Measurements from ENCODE around the gene MYOZ2.
A peak's percentile ranks its signal among the peaks of the same experiment; 100 is the strongest.

Gene MYOZ2

DNA sequence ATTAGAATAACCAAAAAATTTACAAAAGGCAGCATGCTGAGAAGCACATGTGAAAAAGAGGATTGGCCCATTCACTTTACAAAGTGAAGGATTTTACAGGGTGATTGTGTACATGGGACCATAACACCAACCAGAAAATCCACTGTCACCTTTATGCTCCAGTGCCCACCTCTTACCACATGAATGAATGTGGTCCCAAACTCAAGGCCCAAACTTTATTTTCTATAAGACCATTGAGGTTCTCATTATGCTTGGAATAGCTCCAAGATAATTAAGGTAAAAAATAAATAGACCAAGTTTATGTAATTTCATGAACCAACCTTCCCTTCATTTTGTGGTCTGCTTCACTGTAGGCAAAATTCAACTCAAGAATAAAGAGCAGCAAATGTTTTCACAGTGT is 24.3 kb upstream of the MYOZ2 start:
- TF ChIP-seq GATA3 (IDR thresholded peaks at IDR 0.05; ENCODE audit: low read depth, low read length) (no peak), GATA2 (IDR thresholded peaks at IDR 0.05; ENCODE audit: low read depth, low read length) (no peak)

DNA sequence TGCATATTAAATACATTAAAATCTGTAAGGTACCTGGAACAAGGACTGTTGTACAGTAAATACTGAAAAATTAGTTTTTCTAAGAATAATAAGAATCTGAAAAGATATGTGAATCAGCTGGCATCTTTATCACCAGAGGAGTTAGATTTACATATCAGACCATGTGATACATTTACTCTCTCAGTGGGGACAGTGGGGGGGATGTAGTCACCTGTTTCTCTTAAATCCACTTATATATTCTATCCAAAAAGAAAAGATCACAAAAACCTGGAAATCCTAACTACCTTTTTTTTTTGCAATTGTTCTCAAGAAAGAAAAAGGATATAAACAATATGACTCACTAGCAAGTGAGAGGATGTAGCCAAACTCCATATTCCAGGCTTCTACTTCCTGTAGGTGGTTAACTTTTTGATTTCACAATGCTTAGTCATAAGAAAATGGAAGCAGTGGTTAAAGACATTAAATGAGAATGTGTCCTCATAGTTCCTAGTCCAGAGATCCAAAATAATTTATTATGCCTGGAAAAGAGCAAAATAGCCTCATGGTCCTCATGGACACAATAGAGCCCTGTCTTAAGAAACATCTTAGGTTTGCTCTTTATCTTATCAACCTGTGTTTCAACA is 22.5 kb upstream of the MYOZ2 start:
- TF ChIP-seq GATA2 (IDR thresholded peaks at IDR 0.05; ENCODE audit: low read depth, low read length) (no peak), GATA3 (IDR thresholded peaks at IDR 0.05; ENCODE audit: low read depth, low read length) (no peak)

DNA sequence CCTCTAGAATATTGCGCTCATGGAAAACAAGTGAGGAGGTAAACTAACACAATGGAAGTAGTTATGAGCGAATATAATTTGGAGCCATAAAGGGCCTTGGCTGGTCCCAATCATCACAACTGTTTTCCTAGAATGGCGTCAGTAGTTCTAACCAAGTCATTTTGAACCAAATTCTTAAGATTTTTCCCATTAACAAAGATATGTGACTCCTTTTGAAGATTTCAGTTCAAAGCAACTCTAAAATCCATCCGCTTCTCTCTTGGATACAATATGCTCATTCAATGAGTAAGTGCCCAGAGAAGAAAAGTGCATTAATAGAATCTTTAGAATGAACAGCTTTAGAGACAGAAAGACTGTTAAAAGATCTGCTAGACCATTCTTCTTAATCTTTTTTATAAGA is 19.6 kb upstream of the MYOZ2 start:
- TF ChIP-seq GATA2 (IDR thresholded peaks at IDR 0.05; ENCODE audit: low read depth, low read length) (no peak), GATA3 (IDR thresholded peaks at IDR 0.05; ENCODE audit: low read depth, low read length) (no peak)

DNA sequence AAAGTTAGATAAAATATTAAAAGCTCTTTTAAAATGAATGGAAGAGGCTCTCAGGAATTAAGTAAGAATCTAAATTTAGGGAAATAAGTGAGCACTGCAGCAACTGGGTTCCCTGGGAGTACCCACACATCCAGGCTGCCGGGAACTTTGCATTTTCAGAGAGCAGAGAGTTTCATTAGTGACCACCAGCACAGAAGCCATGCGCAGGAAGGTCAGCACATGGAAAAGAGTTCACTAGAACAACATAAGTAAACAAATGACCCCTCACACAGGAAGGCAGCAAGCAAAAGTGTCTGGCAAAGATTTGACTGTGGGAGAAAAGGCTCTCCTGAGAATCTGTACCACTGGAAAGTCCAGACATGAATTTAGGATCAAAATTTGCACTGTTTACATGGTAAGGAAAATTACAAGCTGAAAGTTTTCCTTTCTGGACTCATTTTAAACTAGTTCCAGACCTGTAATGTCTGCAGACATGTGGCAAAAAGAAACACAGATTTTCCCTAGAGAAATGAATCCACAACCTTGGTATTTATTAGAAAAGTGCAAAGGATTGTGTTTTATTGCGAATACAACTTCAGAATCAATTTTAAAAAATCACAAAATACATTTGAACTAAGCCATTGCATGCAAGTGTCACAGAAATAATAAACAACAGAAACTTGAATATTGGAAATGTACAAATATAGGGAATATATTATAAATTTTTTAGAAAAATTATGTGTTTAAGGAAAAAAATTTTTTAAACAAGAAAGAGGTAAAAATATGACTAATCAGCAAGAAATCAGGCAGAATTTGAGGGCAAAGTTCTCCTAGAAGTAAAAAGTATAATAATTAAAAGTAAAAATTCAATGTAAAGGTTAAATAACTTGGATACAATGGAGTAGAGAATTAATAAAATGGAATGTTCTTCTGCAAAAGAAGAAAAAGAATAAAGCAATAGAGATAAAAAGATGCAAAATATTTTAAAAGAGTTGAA is 18.4 kb upstream of the MYOZ2 start:
- TF ChIP-seq GATA3 (IDR thresholded peaks at IDR 0.05; ENCODE audit: low read depth, low read length) (no peak), GATA2 (IDR thresholded peaks at IDR 0.05; ENCODE audit: low read depth, low read length) (no peak)

- TF ChIP-seq GATA3 (IDR thresholded peaks at IDR 0.05; ENCODE audit: low read depth, low read length) (no peak), GATA2 (IDR thresholded peaks at IDR 0.05; ENCODE audit: low read depth, low read length) (no peak)
Measured at GRCh38 chr4:119118397-119118796, 17.2 kb upstream of the MYOZ2 start.

- TF ChIP-seq GATA3 (IDR thresholded peaks at IDR 0.05; ENCODE audit: low read depth, low read length): no peak
- no peak for TF ChIP-seq GATA2 (IDR thresholded peaks at IDR 0.05; ENCODE audit: low read depth, low read length)
Measured at GRCh38 chr4:119124352-119124751, 11.3 kb upstream of the MYOZ2 start.

- peak; percentile 6; the same call in 1 of the 2 replicates for TF ChIP-seq GATA3 (IDR thresholded peaks at IDR 0.05; ENCODE audit: low read depth, low read length)
- TF ChIP-seq GATA2 (IDR thresholded peaks at IDR 0.05; ENCODE audit: low read depth, low read length): 0 out of 2 replicates have a peak, but pooled peaks have one; percentile 40
Measured at GRCh38 chr4:119125931-119126330, 9.7 kb upstream of the MYOZ2 start.

DNA sequence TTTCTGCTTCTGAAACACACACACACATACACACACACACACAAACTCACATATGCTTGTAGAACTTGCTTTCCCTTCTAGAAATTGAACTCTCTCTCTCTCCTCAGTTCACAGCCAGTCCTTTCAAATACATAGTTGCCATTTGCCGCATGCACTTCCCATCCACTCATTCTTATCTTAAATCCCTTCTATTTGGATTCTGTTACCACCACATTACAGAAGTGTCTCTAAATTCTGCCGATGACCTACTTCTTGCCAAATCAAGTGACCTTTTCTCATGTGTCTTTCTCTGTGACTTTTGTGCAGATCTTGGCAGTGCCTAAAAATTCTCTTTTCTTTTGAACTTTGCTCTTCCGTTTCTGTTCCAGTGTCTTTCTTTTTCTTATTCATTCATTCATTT is 7.5 kb upstream of the MYOZ2 start:
- TF ChIP-seq GATA3 (IDR thresholded peaks at IDR 0.05; ENCODE audit: low read depth, low read length): no peak
- TF ChIP-seq GATA2 (IDR thresholded peaks at IDR 0.05; ENCODE audit: low read depth, low read length): no peak

DNA sequence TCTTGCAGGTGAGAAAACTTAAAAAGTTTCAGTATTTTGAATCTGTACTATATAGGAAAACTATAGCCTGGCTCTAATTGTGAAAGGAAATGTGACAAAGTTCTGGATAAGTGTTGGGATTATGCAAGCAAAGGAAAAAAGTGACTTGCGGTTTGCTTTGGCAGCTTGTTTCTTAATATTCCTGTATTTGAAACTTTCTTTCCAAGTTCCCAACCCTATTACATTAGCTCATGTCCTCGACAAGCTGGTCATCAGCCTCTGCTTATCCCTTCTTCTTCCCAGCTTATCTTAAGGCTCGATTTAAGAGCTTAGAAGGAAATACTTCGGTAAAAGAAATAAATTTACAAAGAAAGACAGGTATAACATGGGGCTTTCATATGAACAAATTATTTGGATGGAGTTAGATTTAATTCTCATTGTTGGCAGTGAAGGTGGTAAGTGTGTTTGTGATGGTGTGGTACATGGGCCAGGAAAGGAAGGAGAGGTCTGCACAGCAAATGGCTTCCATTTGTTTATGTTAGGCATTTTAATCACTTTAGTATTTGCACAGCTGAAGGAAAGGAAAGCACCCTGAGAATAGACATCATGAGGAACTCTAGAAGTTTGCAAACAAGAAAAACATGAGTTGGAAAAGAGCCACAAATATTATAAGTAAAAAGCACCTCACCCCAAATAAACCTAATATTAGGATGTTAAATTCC is 5.1 kb upstream of the MYOZ2 start:
- no peak for TF ChIP-seq GATA3 (IDR thresholded peaks at IDR 0.05; ENCODE audit: low read depth, low read length)
- no peak for TF ChIP-seq GATA2 (IDR thresholded peaks at IDR 0.05; ENCODE audit: low read depth, low read length)

DNA sequence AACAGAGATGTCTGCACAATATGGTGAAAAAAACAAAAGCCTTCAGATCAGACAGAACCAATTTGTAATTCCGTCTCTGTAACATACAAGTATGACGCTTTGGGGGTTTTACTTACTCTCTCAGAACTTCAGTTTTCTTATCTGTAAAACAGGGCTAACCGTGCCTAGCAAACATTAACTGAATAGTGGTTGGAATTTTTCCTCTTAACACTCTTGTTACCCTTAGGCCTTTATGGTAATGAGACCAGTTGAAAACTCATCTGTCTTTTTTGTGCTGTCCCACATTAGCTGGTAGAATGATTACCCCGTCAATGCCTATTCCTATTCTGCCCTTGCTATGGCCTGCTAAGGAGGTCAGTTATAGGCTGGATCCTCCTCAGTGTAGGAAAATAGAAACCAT is 4.5 kb upstream of the MYOZ2 start:
- TF ChIP-seq GATA2 (IDR thresholded peaks at IDR 0.05; ENCODE audit: low read depth, low read length) (no peak), GATA3 (IDR thresholded peaks at IDR 0.05; ENCODE audit: low read depth, low read length) (no peak)

DNA sequence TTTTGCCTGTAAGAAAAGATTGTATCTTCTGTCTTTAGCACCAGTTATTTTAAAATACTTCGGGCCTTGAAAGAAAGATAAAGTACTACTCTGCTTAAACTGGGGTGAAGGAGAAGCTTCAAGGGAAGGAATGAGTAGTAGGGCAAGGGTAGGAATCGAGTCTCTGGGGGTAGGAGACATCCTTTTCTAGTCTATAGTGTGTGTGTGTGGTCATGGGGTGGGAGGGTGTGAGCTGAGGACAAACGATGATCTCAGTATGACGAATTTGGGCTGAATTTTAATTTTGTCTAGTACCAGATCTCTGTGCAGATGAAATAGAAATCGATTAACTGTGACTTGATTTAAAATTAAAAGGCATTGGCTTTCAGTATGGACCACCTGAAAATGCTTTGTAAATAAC is 3.3 kb upstream of the MYOZ2 start:
- TF ChIP-seq GATA2 (IDR thresholded peaks at IDR 0.05; ENCODE audit: low read depth, low read length) (no peak), GATA3 (IDR thresholded peaks at IDR 0.05; ENCODE audit: low read depth, low read length) (no peak)

DNA sequence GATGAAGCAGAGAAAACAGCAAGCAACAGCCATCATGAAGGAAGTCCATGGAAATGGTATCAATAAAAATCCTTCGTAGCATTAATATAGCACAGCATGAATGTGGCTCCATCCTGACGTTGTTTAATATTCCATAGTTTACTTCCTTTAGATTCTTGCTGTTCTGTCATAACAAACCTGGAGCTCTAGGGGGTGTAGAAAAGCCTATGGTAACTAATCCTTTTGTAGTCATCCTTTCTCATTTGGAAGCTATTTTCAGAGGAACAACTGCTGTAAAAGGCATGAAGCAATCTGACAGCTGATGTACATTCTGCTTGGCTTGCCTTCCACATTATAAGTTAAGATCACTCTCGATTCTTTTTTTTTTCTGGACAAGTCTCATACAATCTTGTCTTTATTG is 914 bp downstream of the MYOZ2 start:
- TF ChIP-seq GATA2 (IDR thresholded peaks at IDR 0.05; ENCODE audit: low read depth, low read length) (no peak), GATA3 (IDR thresholded peaks at IDR 0.05; ENCODE audit: low read depth, low read length) (no peak)

- TF ChIP-seq GATA3 (IDR thresholded peaks at IDR 0.05; ENCODE audit: low read depth, low read length) (no peak), GATA2 (IDR thresholded peaks at IDR 0.05; ENCODE audit: low read depth, low read length) (no peak)
Measured at GRCh38 chr4:119138046-119138445, 2.4 kb downstream of the MYOZ2 start.

- TF ChIP-seq GATA3 (IDR thresholded peaks at IDR 0.05; ENCODE audit: low read depth, low read length): no peak
- TF ChIP-seq GATA2 (IDR thresholded peaks at IDR 0.05; ENCODE audit: low read depth, low read length): no peak
Measured at GRCh38 chr4:119139311-119139710, 3.7 kb downstream of the MYOZ2 start.

Data from SH-SY5Y (cell line).